ENCODE results near the gene MLLT10.

MLLT10 gene

GRCh38 chr10:21661935-21662334 is 127.9 kb downstream of the MLLT10 start:
- no peak for DNase-seq (ENCODE audit: low read depth in 2 of 2)
- no peak for TF ChIP-seq CTCF (IDR thresholded peaks at IDR 0.05; ENCODE audit: low read depth, low read length)

GRCh38 chr10:21662635-21663034 is 128.6 kb downstream of the MLLT10 start:
- DNase-seq (ENCODE audit: low read depth in 2 of 2) = no peak
- no peak overlapping the region for H3K4me3 ChIP-seq (replicated peaks in 1 of 2; ENCODE audit: low read depth in 2 of 2, low read length in 2 of 2)
- no peak for TF ChIP-seq CTCF (IDR thresholded peaks at IDR 0.05; ENCODE audit: low read depth, low read length)

More at GRCh38 chr10:21661935-21662334, 127.9 kb downstream of the MLLT10 start:
- no peak overlapping the region for H3K4me3 ChIP-seq (replicated peaks in 1 of 2; ENCODE audit: low read depth in 2 of 2, low read length in 2 of 2)

GRCh38 chr10:21668831-21669230 is 134.8 kb downstream of the MLLT10 start:
- DNase-seq (ENCODE audit: low read depth in 2 of 2) = no peak
- TF ChIP-seq CTCF (IDR thresholded peaks at IDR 0.05; ENCODE audit: low read depth, low read length) = no peak

GRCh38 chr10:21670391-21670790 is 136.4 kb downstream of the MLLT10 start:
- H3K4me3 ChIP-seq (replicated peaks in 1 of 2; ENCODE audit: low read depth in 2 of 2, low read length in 2 of 2) = no peak overlapping the region
- DNase-seq (ENCODE audit: low read depth in 2 of 2) = no peak
- no peak for TF ChIP-seq CTCF (IDR thresholded peaks at IDR 0.05; ENCODE audit: low read depth, low read length)

More at GRCh38 chr10:21668831-21669230, 134.8 kb downstream of the MLLT10 start:
- no peak overlapping the region for H3K4me3 ChIP-seq (replicated peaks in 1 of 2; ENCODE audit: low read depth in 2 of 2, low read length in 2 of 2)

- TF ChIP-seq CTCF (IDR thresholded peaks at IDR 0.05; ENCODE audit: low read depth, low read length) = no peak
- no peak for DNase-seq (ENCODE audit: low read depth in 2 of 2)
- no peak overlapping the region for H3K4me3 ChIP-seq (replicated peaks in 1 of 2; ENCODE audit: low read depth in 2 of 2, low read length in 2 of 2)
These were observed 139.6 kb downstream of the MLLT10 start for GRCh38 chr10:21673668-21674067.

- peak; percentile 92 for TF ChIP-seq CTCF (IDR thresholded peaks at IDR 0.05; ENCODE audit: low read depth, low read length)
- no peak overlapping the region for H3K4me3 ChIP-seq (replicated peaks in 1 of 2; ENCODE audit: low read depth in 2 of 2, low read length in 2 of 2)
- peak; percentile 44 to 61 for DNase-seq (ENCODE audit: low read depth in 2 of 2)
These were observed 141.2 kb downstream of the MLLT10 start for GRCh38 chr10:21675157-21675796.

- no peak overlapping the region for H3K4me3 ChIP-seq (replicated peaks in 1 of 2; ENCODE audit: low read depth in 2 of 2, low read length in 2 of 2)
- no peak for DNase-seq (ENCODE audit: low read depth in 2 of 2)
- TF ChIP-seq CTCF (IDR thresholded peaks at IDR 0.05; ENCODE audit: low read depth, low read length) = no peak
These were observed 143.5 kb downstream of the MLLT10 start for GRCh38 chr10:21677551-21677950.

Measured in cardiac fibroblast (primary cell).